Large intestine (tissue), 3 donors: Measurements from ENCODE around the gene AGAP1. TPM values are rescaled to one million over a fixed set of nuclear protein-coding genes. Genes with fewer than 3 reads are reported as not detected.

Experiments used
- DNase-seq, 2 donors: peaks; one replicate each; pipeline versions ENCODE4 v3.0.0 to v3.0.0-alpha.2; 2013
- H3K27ac ChIP-seq: one replicate; pipeline ENCODE4 v1.5.1; 2013; ENCODE audit warnings: low read length
- H3K27me3 ChIP-seq: 2 replicates; pipeline ENCODE4 v1.6.1; 2013; ENCODE audit warnings: low read length; ENCODE audit not compliant: control insufficient read depth, insufficient read depth
- H3K36me3 ChIP-seq: 2 replicates; pipeline ENCODE4 v1.6.1; 2013; ENCODE audit warnings: low read length; ENCODE audit not compliant: control insufficient read depth, insufficient read depth
- H3K4me1 ChIP-seq: one replicate; pipeline ENCODE4 v1.6.1; 2013; ENCODE audit warnings: low read length; ENCODE audit not compliant: control insufficient read depth, insufficient read depth
- H3K4me3 ChIP-seq: one replicate; pipeline ENCODE4 v1.5.1; 2013; ENCODE audit warnings: low read length
- H3K9me3 ChIP-seq: one replicate; pipeline ENCODE4 v1.6.1; 2013; ENCODE audit warnings: mild to moderate bottlenecking, low read depth, low read length, moderate library complexity; ENCODE audit not compliant: control insufficient read depth
- WGBS: methylation state at CpG from one replicate; pipeline ENCODE4 v1.1.5; 2013; ENCODE audit warnings: low lambda C conversion rate; ENCODE audit not compliant: insufficient coverage; 5-methylcytosine and 5-hydroxymethylcytosine counted together
- polyA plus RNA-seq: library from polyadenylated mRNA; unstranded; fragments of 120-200 nt; gene quantifications from one replicate; pipeline ENCODE4 v1.2.1, GENCODE V29; 2013

AGAP1 gene
- polyA plus RNA-seq, 1 donor = 18.0 TPM

DNA sequence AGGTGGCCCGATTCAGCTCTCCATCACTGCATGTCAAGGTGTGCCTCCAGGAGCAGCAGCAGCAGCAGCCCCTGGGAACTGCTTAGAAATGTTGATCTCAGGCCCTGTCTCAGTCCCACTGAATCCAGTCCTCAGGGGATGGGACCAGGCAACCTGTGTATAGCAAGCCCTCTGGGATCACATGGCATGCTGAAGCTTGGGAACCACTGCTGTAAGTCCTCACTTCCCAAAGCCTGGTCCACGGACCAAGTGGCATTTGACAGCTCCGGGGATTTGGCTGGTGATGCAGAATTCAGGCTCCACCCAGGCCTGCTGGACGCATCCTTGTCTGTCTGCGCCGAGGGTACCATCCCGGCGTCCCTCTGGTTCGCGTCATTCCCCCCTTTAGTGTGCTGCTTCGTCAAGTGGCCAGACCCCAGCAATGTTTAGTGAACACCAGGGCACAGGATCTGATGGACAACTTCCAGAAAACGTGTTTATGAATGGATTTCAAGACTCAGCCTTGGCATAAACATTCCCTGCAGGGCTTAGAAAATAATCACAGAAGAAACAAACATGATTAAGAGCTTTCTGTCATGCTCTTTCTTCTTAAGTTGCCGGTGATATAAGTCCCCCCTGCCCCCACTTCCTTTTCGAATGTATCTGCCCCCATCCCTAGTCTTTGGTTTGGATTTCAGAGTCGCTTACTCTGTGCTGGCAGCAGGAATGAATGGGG lies 440.4 kb downstream of the AGAP1 start:
- Histone ChIP-seq H3K4me3 (no peak overlapping the region), H3K27me3 (no peaks in the 10 kb centered on the region), H3K36me3 (peaks cover 43% of the 10 kb centered on the region), H3K27ac (no peak overlapping the region), H3K4me1 (peaks cover 3% of the 10 kb centered on the region), H3K9me3 (peaks cover 6% of the 10 kb centered on the region)
- no CpG with 5 or more reads among the region's 15 CpGs for WGBS
- DNase-seq = no peak

DNA sequence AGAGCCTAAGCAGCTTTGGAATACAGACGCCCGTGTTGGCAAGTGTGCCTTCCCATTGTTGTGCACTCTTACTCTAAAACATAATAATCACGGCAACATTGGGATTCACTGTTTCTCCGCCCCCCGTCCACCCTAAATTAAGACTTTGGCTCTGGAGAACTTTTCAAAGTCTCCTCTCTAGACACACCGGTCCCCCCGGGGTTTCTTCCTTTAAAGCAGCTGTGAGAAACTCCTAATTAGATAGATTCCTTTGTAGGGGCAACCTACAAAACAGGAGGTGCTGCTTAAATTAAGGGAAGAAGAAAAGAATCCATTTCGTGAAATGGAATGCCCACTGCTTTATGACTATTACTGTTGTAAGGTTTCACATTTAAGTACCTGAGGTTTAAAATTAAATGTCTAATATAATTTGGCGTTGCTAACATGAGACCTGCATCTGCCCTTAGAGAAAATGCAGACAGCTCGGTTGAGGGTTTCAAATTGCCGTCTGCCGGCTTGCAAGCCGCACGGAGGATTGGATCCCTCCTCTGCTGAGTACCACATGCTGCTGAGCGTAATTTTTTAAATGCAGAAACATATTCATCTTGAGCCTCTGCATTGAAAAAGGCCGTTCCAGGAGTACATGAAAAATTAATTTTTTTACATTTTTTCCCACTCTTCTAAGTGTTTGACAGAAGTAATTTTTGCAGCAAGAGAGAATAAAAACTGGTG lies 441.1 kb downstream of the AGAP1 start:
- Histone ChIP-seq H3K27ac (no peak overlapping the region), H3K9me3 (peaks cover 6% of the 10 kb centered on the region), H3K27me3 (no peaks in the 10 kb centered on the region), H3K4me1 (peaks cover 3% of the 10 kb centered on the region), H3K36me3 (peaks cover 50% of the 10 kb centered on the region), H3K4me3 (no peak overlapping the region)
- WGBS = 85% methylated on average over 5 of the region's 16 CpGs
- no peak for DNase-seq

- H3K9me3 ChIP-seq = peaks cover 6% of the 10 kb centered on the region
- no peak for DNase-seq
- H3K27ac ChIP-seq = no peak overlapping the region
- peaks cover 3% of the 10 kb centered on the region for H3K4me1 ChIP-seq
- peaks cover 52% of the 10 kb centered on the region for H3K36me3 ChIP-seq
- no peaks in the 10 kb centered on the region for H3K27me3 ChIP-seq
- WGBS = 100% methylated on average over 2 of the region's 13 CpGs
- H3K4me3 ChIP-seq = no peak overlapping the region
Measured at GRCh38 chr2:235935773-235936172, 441.9 kb downstream of the AGAP1 start.

DNA sequence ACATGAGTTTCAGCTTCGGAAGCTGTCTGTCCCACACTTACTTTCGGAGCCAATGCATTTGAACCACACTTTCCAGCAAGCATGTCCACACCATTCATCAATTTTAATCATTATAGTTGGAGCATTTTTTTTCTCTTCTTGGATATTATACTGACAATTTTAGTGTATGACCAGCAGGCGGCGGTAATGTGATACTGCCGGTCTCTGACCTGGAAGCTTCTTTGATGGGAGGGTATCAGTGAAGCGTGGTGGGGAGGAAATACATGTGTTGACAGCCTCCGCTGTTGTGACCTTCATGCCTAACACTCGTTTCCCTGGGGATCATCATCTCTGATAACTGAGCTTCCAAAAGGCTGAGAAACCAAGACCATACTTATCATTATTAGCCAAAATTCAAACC lies 442.6 kb downstream of the AGAP1 start:
- Histone ChIP-seq H3K9me3 (peaks cover 6% of the 10 kb centered on the region), H3K4me3 (no peak overlapping the region), H3K27ac (no peak overlapping the region), H3K27me3 (no peaks in the 10 kb centered on the region), H3K36me3 (peaks cover 51% of the 10 kb centered on the region), H3K4me1 (peaks cover 3% of the 10 kb centered on the region)
- no peak for DNase-seq
- WGBS = 40% methylated on average over 2 of the region's 8 CpGs

- no peak overlapping the region for H3K4me3 ChIP-seq
- H3K4me1 ChIP-seq = peaks cover 3% of the 10 kb centered on the region
- no peaks in the 10 kb centered on the region for H3K27me3 ChIP-seq
- WGBS = no CpG with 5 or more reads among the region's 10 CpGs
- peaks cover 53% of the 10 kb centered on the region for H3K36me3 ChIP-seq
- H3K9me3 ChIP-seq = peaks cover 6% of the 10 kb centered on the region
- no peak for DNase-seq
- peak overlapping the region; percentile 68 for H3K27ac ChIP-seq
Measured at GRCh38 chr2:235937087-235937486, 443.2 kb downstream of the AGAP1 start.

DNA sequence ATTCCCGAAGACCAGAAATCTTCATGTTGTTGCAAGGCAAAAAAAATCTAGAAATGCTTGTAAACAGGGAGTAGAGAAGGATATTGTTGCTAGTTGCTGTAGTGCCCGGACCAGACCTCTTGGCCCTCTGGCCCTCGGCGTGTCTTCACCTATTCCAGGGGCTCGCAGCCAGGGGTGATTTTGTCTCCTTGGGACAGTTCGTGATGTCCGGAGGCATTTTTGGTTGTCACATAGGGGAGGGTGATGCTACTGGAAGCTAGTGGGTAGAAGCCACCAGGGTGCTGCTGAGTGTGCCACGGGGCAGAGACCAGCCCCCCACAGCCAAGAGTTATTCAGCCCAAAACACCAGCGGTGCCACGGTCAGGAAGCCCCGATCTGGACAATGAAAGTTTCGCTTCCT lies 443.7 kb downstream of the AGAP1 start:
- H3K27me3 ChIP-seq = no peaks in the 10 kb centered on the region
- no peak overlapping the region for H3K4me3 ChIP-seq
- peaks cover 50% of the 10 kb centered on the region for H3K36me3 ChIP-seq
- peaks cover 3% of the 10 kb centered on the region for H3K4me1 ChIP-seq
- no peak for DNase-seq
- H3K27ac ChIP-seq = peak overlapping the region; percentile 68
- no CpG with 5 or more reads among the region's 12 CpGs for WGBS
- peaks cover 6% of the 10 kb centered on the region for H3K9me3 ChIP-seq

DNA sequence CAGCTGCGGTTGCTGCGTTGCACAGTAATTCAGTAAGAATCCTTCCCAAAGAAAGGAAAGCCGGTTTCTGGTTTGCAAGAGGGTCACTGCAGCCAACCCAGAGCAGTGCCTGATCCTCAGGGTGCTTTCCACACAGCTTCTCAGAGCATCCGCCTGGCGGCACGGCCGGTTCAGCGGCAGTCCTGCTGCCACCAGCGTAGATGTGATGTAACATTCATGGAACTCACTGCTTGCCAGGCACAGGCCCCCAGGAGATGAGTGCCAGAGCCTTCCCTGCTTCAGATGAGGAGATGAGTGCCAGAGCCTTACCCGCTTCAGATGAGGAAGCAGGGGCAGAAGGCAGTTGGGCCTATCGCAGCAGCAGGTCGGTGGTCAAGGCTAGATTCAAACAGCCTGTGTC lies 444.1 kb downstream of the AGAP1 start:
- H3K9me3 ChIP-seq = peaks cover 6% of the 10 kb centered on the region
- H3K36me3 ChIP-seq = peaks cover 50% of the 10 kb centered on the region
- H3K27ac ChIP-seq = peak overlapping the region; percentile 68
- H3K4me3 ChIP-seq = no peak overlapping the region
- DNase-seq = no peak
- H3K4me1 ChIP-seq = peaks cover 3% of the 10 kb centered on the region
- no peaks in the 10 kb centered on the region for H3K27me3 ChIP-seq
- no CpG with 5 or more reads among the region's 12 CpGs for WGBS

DNA sequence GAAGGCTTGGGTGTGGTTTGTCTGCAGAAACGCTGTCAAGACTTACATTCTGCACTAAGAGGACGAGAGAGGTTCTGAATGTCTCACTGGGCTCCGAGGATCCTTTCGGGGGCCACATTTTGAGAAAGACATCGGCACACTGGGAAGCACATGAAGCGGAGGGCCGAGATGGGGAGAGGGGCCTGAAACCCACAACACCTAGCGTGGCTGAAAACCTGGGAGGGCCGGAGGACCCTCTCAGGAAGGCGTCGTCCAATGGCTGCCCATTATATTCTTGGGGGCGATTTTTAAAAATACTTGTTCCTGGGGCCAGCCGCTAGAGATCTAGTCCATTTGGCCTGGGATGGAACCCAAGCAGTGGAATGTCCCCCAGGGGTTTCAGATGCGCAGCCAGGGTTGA lies 444.8 kb downstream of the AGAP1 start:
- Histone ChIP-seq H3K4me3 (no peak overlapping the region), H3K9me3 (peaks cover 6% of the 10 kb centered on the region), H3K27me3 (no peaks in the 10 kb centered on the region), H3K27ac (no peak overlapping the region), H3K4me1 (peaks cover 3% of the 10 kb centered on the region), H3K36me3 (peaks cover 50% of the 10 kb centered on the region)
- DNase-seq = no peak
- no CpG with 5 or more reads among the region's 14 CpGs for WGBS

DNA sequence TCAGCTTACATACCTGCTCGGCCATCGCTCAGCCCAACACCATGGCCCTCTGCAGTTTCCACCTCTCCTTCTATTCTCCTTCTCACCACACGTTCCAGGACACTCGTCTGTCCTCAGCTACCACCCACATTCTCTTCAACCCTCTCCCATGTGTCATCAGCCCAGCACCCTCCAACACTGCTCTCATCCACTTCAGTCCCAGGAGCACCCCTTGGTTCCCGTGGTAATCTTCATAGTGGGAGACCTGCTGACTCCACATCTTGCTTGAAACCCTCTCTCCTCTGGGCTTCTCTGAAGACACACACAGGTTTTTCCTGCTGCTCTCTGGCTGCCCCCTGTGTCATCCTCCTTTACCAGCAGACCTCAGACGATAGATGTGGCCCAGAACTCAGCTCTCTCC lies 445.6 kb downstream of the AGAP1 start:
- H3K4me3 ChIP-seq = no peak overlapping the region
- no peak for DNase-seq
- peaks cover 3% of the 10 kb centered on the region for H3K4me1 ChIP-seq
- 100% methylated on average over 4 of the region's 6 CpGs for WGBS
- H3K27ac ChIP-seq = no peak overlapping the region
- no peaks in the 10 kb centered on the region for H3K27me3 ChIP-seq
- peaks cover 6% of the 10 kb centered on the region for H3K9me3 ChIP-seq
- H3K36me3 ChIP-seq = peaks cover 44% of the 10 kb centered on the region

DNA sequence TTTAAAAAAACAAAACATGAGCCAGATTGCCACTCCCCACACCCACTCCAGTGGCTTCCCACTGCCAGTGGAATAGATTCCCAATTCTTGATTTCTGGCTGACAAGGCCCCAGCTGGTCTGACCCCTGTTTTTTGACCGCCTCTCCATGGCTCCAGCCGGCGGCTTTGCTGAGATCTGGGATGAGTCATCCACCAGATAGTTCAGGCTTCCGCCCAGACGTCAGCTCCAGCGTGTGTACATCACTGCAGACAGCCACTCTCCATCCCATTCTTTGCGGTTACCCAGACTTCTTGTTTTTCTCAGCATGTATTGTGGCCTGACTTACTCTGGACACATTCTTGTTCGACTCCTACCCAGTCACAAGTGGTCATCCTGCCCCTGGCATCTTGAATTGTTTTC lies 446.5 kb downstream of the AGAP1 start:
- H3K27me3 ChIP-seq = no peaks in the 10 kb centered on the region
- H3K36me3 ChIP-seq = peaks cover 41% of the 10 kb centered on the region
- WGBS = 86% methylated on average over 3 of the region's 8 CpGs
- H3K27ac ChIP-seq = no peak overlapping the region
- H3K9me3 ChIP-seq = peaks cover 6% of the 10 kb centered on the region
- peak; percentile 12 to 48 for DNase-seq
- H3K4me1 ChIP-seq = peaks cover 3% of the 10 kb centered on the region
- H3K4me3 ChIP-seq = no peak overlapping the region
